Stimulated activated CD8-positive, alpha-beta memory T cell treated with anti-CD3 and anti-CD28 coated beads, Interleukin-7, amount 100 ng/mL, for 24 hours (primary cell): ENCODE results near the gene MERTK.
"Not testable (repeated sequence)": the region's sequence is repeated elsewhere in the genome, so short reads cannot be mapped to it uniquely, and the experiment has no call there.

Experiments
- DNase-seq: peaks from one replicate; pipeline ENCODE4 v3.0.0-alpha.2; 2020; ENCODE audit warnings: low read depth

MERTK gene

GRCh38 chr2:111897924-111898702 lies at the start of gene MERTK:
Gene MERTK, plus strand, starts transcription at chr2:111898607. Its CDS starts 129 bp downstream, at chr2:111898736.
- DNase-seq: no peak

GRCh38 chr2:111850646-111851045 lies 47.8 kb upstream of the MERTK start:
- not testable (repeated sequence) for DNase-seq

- DNase-seq: not testable (repeated sequence)
These were observed 45.9 kb upstream of the MERTK start for GRCh38 chr2:111852544-111852943.

- DNase-seq: not testable (repeated sequence)
These were observed 38.4 kb upstream of the MERTK start for GRCh38 chr2:111860005-111860404.

DNA sequence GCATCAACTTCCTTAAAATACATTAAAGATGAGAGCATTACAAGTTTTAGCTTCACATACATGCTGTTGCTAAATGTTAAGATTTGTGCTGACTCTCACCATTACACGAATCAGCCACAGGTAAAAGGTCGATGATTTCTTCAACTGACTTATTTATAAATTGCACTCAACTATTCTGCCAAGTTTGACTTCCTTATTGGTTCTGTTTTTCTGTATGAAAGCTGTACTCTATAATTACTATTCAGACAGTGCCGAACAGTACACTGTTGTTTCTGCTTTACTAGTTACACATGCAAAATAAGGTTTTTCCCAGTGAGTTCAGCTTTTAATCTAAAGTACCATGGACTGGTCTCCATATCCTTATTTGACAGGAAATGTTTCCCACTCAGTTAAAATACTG lies 33.3 kb upstream of the MERTK start:
- DNase-seq: not testable (repeated sequence)

DNA sequence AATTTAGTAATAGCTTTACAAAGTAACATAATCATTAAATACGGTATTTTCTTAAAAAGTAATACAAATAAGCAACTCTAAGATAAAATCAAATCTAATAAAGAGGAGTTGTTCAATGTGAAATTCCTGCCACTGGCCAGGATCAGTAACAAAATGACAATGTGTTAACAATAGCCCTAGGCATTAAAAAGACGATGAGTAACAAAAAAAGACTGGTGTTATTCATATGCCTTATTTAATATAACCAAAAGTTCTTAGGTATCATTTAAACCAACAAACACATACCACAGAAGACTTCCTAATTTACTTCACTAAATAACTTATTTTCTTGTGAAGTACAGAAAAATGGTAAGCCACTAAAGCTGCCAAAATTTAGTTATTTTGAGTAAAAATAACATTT lies 25.6 kb upstream of the MERTK start:
- DNase-seq: not testable (repeated sequence)

- peak; percentile 76 for DNase-seq
These were observed 14.5 kb upstream of the MERTK start, which contains the start of gene ANAPC1 for GRCh38 chr2:111883661-111884591. Gene ANAPC1, minus strand, starts transcription at chr2:111884193. Its CDS starts 3,368 bp downstream, at chr2:111880825.

DNA sequence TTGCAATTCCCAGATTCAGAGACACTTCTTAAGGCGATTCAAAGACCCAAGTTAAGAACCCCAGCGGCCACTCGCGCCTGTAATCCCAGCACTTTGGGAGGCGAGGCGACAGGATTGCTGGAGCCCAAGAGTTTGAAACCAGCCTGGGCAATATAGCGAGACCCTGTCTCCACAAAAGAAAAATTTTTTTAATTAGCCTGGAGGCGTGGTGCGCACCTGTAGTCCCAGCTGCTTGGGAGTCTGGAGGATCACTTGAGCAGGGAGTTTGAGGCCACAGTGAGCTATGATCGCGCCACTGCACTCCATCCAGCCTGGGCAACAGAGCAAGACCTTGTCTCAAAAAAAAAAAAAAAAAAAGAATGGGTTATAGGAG lies 13.8 kb upstream of the MERTK start:
- no peak for DNase-seq

GRCh38 chr2:111896024-111896423 lies 2.4 kb upstream of the MERTK start:
- no peak for DNase-seq

GRCh38 chr2:111896576-111896975 lies 1.8 kb upstream of the MERTK start:
- DNase-seq: no peak

DNA sequence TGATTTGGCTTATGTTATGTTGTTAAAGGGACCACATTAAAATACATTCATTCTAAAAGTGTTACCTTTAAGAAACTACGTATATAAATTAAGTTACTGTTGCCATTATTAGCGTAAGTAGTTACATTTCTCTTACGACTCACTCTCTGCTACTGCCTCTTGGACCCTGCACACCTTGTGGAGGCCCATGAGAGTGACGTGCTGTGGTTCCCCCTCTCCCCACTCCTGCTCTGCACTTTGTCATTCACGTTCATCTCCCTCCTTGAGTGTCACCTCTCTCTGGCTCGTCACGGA lies 830 bp upstream of the MERTK start:
- no peak for DNase-seq

GRCh38 chr2:111898703-111899514 lies 502 bp downstream of the MERTK start:
- DNase-seq: no peak

- DNase-seq: no peak
These were observed 2.5 kb downstream of the MERTK start for GRCh38 chr2:111900859-111901258.

GRCh38 chr2:111903516-111903915 lies 5.1 kb downstream of the MERTK start:
- no peak for DNase-seq

DNA sequence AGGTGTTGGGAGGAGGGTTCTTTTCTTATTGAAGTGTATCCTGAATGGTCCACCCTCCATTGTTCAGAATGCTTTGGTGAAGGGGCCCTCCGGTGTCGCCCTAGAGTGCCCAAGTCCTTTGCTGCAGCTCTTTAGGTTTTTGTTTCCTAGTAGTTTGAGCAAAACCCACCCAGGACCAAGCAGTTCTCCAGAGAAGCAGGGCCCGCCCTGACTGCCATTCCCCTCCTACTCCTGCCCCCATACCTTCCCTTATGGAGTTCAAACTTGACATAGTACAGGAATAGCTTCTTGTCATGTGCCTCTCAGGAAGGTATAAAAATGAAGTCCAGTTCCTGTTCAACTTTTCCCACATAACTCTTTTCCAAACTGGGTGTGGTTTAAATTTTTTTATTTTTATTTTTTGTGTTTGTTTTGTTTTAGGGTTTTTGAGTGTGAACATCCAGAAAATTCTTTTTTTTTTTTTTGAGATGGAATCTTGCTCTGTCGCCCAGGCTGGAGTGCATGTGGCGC lies 5.6 kb downstream of the MERTK start:
- DNase-seq: no peak

DNA sequence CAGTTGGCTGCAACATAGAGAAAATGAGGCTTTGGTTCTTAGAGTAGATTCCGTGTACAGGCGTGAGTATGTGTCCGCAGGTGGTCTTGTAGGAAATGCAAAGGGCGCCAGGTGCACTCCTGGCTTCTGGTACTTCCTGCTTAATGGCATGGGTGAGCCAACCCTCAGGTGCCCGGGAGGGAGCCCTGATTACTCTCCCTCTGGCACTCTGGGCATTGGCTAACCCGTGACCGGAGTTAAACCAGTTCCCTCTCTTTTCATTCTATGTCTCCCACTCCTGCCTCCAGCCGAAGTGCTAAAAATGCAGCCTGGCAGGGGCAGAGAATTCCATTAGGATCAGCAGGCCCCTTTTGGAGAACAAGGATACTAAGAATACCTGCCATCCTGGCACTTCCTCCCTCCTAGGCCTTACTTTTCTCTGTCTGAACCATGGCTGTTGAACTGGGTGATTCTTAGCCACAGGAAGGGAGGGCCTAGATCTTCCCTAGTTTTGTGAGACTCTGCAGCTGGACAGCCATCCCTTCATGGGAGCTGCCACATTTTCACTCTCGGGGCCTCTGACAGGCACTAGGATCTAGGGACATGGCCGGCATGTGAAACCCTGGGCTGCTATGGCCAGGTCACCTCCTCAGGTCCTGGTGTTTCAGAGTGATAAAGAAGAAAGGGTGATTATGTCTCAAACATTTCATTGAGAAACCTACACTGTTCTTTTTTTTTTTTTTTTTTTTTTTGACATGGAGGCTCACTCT lies 6.5 kb downstream of the MERTK start:
- DNase-seq: no peak

GRCh38 chr2:111905475-111905869 lies 7.1 kb downstream of the MERTK start:
- DNase-seq: not testable (repeated sequence)

DNA sequence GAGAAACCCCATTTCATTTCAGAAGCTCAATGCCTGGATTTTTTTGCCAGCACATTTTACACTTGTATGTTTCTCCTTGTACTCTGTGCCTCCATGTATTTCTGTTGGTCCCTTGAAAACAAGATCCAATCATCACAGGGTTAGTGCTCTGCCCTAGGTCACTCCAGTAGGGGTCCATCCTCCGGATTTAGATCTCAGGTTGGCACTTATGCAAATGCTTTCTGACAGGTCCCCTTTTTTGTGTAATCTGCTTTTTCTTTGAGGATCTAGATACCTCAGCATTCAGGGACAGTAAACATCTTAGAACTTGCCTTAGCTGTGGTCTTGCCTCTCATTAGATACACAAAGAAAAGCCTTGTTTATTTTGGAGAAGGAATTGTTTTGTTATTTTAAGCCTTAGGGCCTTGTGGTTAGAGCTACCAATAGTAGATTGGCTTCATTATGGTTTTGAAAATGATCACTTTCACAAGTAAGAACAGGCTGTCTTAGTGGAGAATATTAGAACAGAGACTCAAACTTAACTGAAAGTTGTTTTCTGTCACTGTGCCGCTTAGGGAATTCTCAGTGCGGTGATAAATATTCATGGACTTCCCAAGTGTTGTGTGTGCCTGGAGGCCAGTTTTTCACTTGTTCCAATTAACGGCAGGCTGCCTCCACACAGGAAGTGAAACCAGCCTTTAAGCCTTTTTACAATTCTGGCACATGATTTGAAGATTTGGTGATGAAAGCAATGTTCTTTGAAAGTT lies 7.8 kb downstream of the MERTK start:
- no peak for DNase-seq

DNA sequence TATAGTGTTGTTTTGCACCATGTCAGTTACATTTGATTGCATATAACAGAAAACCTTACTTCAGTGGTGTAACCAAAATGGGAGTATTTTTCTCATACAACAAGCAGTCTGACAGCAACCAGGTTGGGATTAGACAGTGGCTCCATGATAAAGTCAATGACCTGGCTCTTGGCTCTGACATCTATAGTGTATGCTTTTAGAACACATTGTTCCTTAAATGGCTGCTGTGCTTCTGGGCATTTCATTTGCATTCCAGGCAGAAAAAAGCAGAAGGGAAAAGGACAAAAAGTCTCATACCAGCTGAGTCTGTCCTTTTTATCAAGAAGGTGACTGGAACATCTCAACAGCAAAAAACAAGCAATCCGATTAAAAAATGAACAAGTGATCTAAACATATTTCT lies 10.2 kb downstream of the MERTK start:
- no peak for DNase-seq

- DNase-seq: no peak
These were observed 10.7 kb downstream of the MERTK start for GRCh38 chr2:111909079-111909478.

- DNase-seq: not testable (repeated sequence)
These were observed 11.6 kb downstream of the MERTK start for GRCh38 chr2:111909997-111910396.
